Panc1 (cell line): ENCODE data around the gene LRRC8C.

Experiments
- CTCF ChIP-seq: fragments of 450-650 bp; IDR thresholded peaks from 2 replicates; pipeline ENCODE4 v1.5.1; 2017; ENCODE audit warnings: mild to moderate bottlenecking
- POLR2AphosphoS5 ChIP-seq: IDR thresholded peaks from 2 replicates; pipeline ENCODE4 v1.6.1; 2012; ENCODE audit warnings: mild to moderate bottlenecking, low read depth, low read length, moderate library complexity
- REST ChIP-seq, 2 experiments: IDR thresholded peaks; 2 replicates each; pipeline ENCODE4 v1.6.1; 2011 to 2012; ENCODE audit warnings: low read depth in 2 of 2, control low read depth in 1 of 2, low read length in 1 of 2, mild to moderate bottlenecking in 1 of 2, moderate library complexity in 1 of 2; ENCODE audit not compliant: insufficient read depth in 1 of 2

DNA sequence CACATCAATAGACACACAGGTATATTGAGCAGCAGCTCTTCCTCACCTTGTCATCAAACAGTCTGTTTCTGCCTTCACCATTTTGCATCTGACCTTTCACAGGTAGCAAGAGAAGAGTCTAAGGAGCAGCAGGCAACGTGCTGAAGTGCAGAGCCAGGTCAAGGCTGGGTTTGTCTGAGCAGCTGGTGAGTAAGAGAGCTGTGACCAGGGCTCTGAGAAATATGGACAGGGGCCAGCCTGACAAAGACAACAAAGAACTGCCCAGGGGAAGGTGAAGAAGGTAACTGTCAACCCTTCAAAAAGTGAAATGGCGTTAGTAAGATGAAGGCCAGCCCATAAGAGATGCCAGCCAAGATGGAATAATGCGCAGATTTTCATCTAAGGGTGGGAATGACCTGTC, 129.0 kb downstream of the LRRC8C start:
- TF ChIP-seq CTCF (no peak), REST (IDR thresholded peaks at IDR 0.05; ENCODE audit: insufficient read depth in 1 of 2, low read depth in 2 of 2, low read length in 1 of 2) (no peak), POLR2AphosphoS5 (no peak)
